Ovary (tissue), 9 donors: ENCODE data around the gene CMTM5. TPM values are rescaled to one million over a fixed set of nuclear protein-coding genes. Genes with fewer than 3 reads are reported as not detected.
"Not testable (repeated sequence)": the region's sequence is repeated elsewhere in the genome, so short reads cannot be mapped to it uniquely, and the experiment has no call there.

Experiments used
- DNase-seq, 5 donors: peaks; one replicate each; pipeline ENCODE4 v3.0.0-alpha.2; 2019 to 2020
- H3K27ac ChIP-seq, 2 donors: fragments of 200-600 bp; one replicate each; pipeline versions ENCODE4 v1.5.1 to v1.8.0; 2019 to 2022
- H3K27me3 ChIP-seq: fragments of 200-600 bp; one replicate; pipeline ENCODE4 v1.8.0; 2022
- H3K36me3 ChIP-seq: fragments of 200-600 bp; sonication (generic); one replicate; pipeline ENCODE4 v1.5.1; 2019
- H3K4me1 ChIP-seq: one replicate; pipeline ENCODE4 v1.8.1; 2013; ENCODE audit warnings: mild to moderate bottlenecking, moderate library complexity; ENCODE audit not compliant: insufficient read depth
- H3K4me3 ChIP-seq: fragments of 200-600 bp; sonication (generic); one replicate; pipeline ENCODE4 v1.5.1; 2017
- H3K9me3 ChIP-seq, 2 donors: fragments of 200-600 bp in 1 of 2; sonication (generic) in 1 of 2; one replicate each; pipeline versions ENCODE4 v1.5.1 to v1.8.1; 2013 to 2019; ENCODE audit warnings: mild to moderate bottlenecking in 1 of 2, moderate library complexity in 1 of 2
- CTCF ChIP-seq, 3 donors: fragments of 450-650 bp in 2 of 3; fragments of 200-600 bp in 1 of 3; IDR thresholded peaks; one replicate each; pipeline versions ENCODE4 v1.5.1 to v1.8.0; 2016 to 2022; ENCODE audit warnings: antibody characterized with exemption in 3 of 3, mild to moderate bottlenecking in 1 of 3
- EP300 ChIP-seq: sonication (generic); formaldehyde crosslinking; IDR thresholded peaks from one replicate; pipeline ENCODE4 v1.6.1; 2017; ENCODE audit warnings: antibody characterized with exemption
- POLR2A ChIP-seq: fragments of 450-650 bp; IDR thresholded peaks from one replicate; pipeline ENCODE4 v1.6.1; 2017; ENCODE audit warnings: antibody characterized with exemption, mild to moderate bottlenecking, moderate library complexity
- WGBS, 3 donors: extraction: QIAGEN DNeasy Blood & Tissue Kit in 1 of 3; methylation state at CpG; one replicate each; pipeline versions ENCODE4 v1.1.5 to v1.1.7; 2013 to 2017; 5-methylcytosine and 5-hydroxymethylcytosine counted together
- intact Hi-C, 4 donors: fragments of 100-400 bp; cut with DNase I; formaldehyde crosslinking; loops; one replicate each; pipeline versions ENCODE4 v1.11.0 to v1.15.1; 2022 to 2023
- polyA plus RNA-seq, 2 donors: library from polyadenylated mRNA; stranded (reverse); fragments of 200-250 nt in 1 of 2; fragments of 350-450 nt in 1 of 2; fragmentation: Illumina TruSeq in 1 of 2; extraction: RNeasy Lipid Tissue Mini Kit (QIAGEN cat#74804) in 1 of 2; gene quantifications; one replicate each; pipeline ENCODE4 v1.2.3, GENCODE V29; 2013 to 2014
- total RNA-seq, 7 donors: library from RNA; depleted of rRNA in 2 of 7; stranded (reverse); fragments of >200 nt in 2 of 7; fragmentation: NEBNext Ultra II Directional in 3 of 7; extraction: Animal tissue kit (Norgen Biotek cat#: 25700) in 3 of 7; gene quantifications; one replicate each; pipeline versions ENCODE4 v1.1.0 to v1.2.4, GENCODE V29; 2016 to 2023
- donor health status: DM: no; HTN: no; CAD: no; lungs with moderate emphysema.
- donor health status: DM: no; HTN: no; CAD: no.
- donor health status: Bipolar disorder and iron deficiency.
- donor health status: DM: yes; HTN: yes; CAD: no.
- donor health status: DM: no; HTN: no; CAD: no.
- donor health status: DM: yes; HTN: yes; CAD: no.

Gene CMTM5
- total and polyA plus RNA-seq, 9 donors: 0.16 to 1.1 (median 0.48) TPM; not detected in 6

- intact Hi-C loops: no loop called here
- H3K36me3 ChIP-seq: no peaks in the 10 kb centered on the region
- 67 to 76% (median 68%) methylated on average over 8 of the region's 8 CpGs for WGBS, 3 donors
Observed at GRCh38 chr14:23388996-23389395, 12.2 kb downstream of the CMTM5 start.

GRCh38 chr14:23389396-23389795 lies 12.6 kb downstream of the CMTM5 start:
- Histone ChIP-seq H3K4me3 (no peak overlapping the region), H3K27ac (no peak overlapping the region), H3K9me3 (no peaks in the 10 kb centered on the region), H3K27me3 (no peaks in the 10 kb centered on the region), H3K4me1 (no peaks in the 10 kb centered on the region), H3K36me3 (no peaks in the 10 kb centered on the region)
- TF ChIP-seq CTCF (IDR thresholded peaks at IDR 0.05) (no peak), POLR2A (no peak), EP300 (no peak)
- intact Hi-C loops: no loop called here
- 72 to 79% (median 75%) methylated on average over 12 of the region's 12 CpGs for WGBS, 3 donors
- DNase-seq: no peak

More at GRCh38 chr14:23388996-23389395, 12.2 kb downstream of the CMTM5 start:
- TF ChIP-seq POLR2A (no peak), CTCF (IDR thresholded peaks at IDR 0.05) (no peak), EP300 (no peak)
- DNase-seq: no peak
- no peaks in the 10 kb centered on the region for H3K9me3 ChIP-seq
- no peak overlapping the region for H3K4me3 ChIP-seq
- no peak overlapping the region for H3K27ac ChIP-seq
- H3K27me3 ChIP-seq: no peaks in the 10 kb centered on the region
- no peaks in the 10 kb centered on the region for H3K4me1 ChIP-seq

GRCh38 chr14:23389871-23390270 lies 13.0 kb downstream of the CMTM5 start:
- H3K4me1 ChIP-seq, H3K27me3 ChIP-seq, H3K4me3 ChIP-seq, intact Hi-C loops, H3K36me3 ChIP-seq, DNase-seq, H3K9me3 ChIP-seq, H3K27ac ChIP-seq: not testable (repeated sequence)
- WGBS, 3 donors: 52 to 62% (median 62%) methylated on average over 4 to 5 of the region's 19 CpGs

- intact Hi-C loops: no loop called here
- no peak for DNase-seq
- no peaks in the 10 kb centered on the region for H3K27me3 ChIP-seq
- WGBS, 3 donors: 68 to 71% (median 70%) methylated on average over 7 of the region's 7 CpGs
- H3K9me3 ChIP-seq: no peaks in the 10 kb centered on the region
- H3K27ac ChIP-seq: no peak overlapping the region
- no peak for TF ChIP-seq POLR2A
- no peaks in the 10 kb centered on the region for H3K36me3 ChIP-seq
- H3K4me1 ChIP-seq: no peaks in the 10 kb centered on the region
- no peak overlapping the region for H3K4me3 ChIP-seq
Observed at GRCh38 chr14:23392613-23393012, 15.8 kb downstream of the CMTM5 start.

GRCh38 chr14:23396126-23396525 lies 19.3 kb downstream of the CMTM5 start:
- no peaks in the 10 kb centered on the region for H3K4me1 ChIP-seq
- no peak for DNase-seq
- H3K4me3 ChIP-seq: no peak overlapping the region
- H3K9me3 ChIP-seq: no peaks in the 10 kb centered on the region
- H3K36me3 ChIP-seq: no peaks in the 10 kb centered on the region
- intact Hi-C loops: no loop called here
- TF ChIP-seq POLR2A (no peak), EP300 (no peak), CTCF (IDR thresholded peaks at IDR 0.05) (no peak)
- no peaks in the 10 kb centered on the region for H3K27me3 ChIP-seq
- H3K27ac ChIP-seq: no peak overlapping the region
- 89 to 92% (median 90%) methylated on average over 10 of the region's 10 CpGs for WGBS, 3 donors
